Esophagus squamous epithelium (tissue), 4 donors: Measurements from ENCODE around the gene C1QTNF1.

Experiments
- CTCF ChIP-seq, 6 experiments: fragments of 450-650 bp in 4 of 6; fragments of 200-600 bp in 2 of 6; sonication (generic) in 2 of 6; IDR thresholded peaks; one replicate each; pipeline ENCODE4 v1.5.1; 2016 to 2019; ENCODE audit warnings: antibody characterized with exemption in 6 of 6, mild to moderate bottlenecking in 4 of 6, moderate library complexity in 4 of 6
- POLR2A ChIP-seq, 4 donors: fragments of 450-650 bp; IDR thresholded peaks; one replicate each; pipeline ENCODE4 v1.6.1; 2017; ENCODE audit warnings: antibody characterized with exemption in 4 of 4, mild to moderate bottlenecking in 4 of 4, moderate library complexity in 3 of 4

GRCh38 chr17:79070266-79070880 lies 46.4 kb downstream of the C1QTNF1 start:
- TF ChIP-seq POLR2A (IDR thresholded peaks at IDR 0.05) (no peak), CTCF (IDR thresholded peaks at IDR 0.05) (no peak)
